ENCODE results near the gene SLC35F6.

DNA sequence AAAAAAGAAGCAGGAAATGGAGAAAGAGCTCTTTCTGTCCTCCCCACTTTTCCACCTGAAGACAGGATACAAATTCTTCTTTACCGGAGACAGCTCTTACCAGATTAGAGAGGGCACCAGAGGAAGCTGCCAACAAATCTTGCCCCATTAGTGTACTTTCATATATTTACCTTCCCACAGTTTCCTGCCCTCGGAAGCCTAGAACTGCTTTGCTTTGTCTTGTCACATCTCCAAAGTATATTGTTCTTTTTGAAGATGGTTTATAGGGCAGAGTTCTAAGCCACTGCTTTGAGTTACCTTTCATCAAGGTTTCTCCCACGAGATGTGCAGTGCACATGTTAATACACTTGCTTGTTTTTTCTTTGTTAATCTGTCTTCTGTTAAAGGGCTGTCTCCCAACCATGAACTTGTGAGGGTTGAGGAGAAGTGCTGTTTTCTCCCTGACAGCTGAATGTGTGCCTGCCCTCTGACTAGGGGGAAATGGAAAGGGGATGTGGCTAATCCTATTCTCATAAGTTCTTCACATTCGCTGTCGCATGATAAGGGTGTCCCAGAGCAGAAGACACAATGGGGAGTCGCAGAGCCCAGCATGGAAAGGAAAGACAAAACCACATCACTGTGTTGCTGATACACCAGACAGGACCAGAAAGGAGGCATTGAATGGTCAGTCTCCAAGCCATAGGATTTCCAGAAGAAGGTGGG is 45.9 kb downstream of the SLC35F6 start:
- TF ChIP-seq, protein P1, sequence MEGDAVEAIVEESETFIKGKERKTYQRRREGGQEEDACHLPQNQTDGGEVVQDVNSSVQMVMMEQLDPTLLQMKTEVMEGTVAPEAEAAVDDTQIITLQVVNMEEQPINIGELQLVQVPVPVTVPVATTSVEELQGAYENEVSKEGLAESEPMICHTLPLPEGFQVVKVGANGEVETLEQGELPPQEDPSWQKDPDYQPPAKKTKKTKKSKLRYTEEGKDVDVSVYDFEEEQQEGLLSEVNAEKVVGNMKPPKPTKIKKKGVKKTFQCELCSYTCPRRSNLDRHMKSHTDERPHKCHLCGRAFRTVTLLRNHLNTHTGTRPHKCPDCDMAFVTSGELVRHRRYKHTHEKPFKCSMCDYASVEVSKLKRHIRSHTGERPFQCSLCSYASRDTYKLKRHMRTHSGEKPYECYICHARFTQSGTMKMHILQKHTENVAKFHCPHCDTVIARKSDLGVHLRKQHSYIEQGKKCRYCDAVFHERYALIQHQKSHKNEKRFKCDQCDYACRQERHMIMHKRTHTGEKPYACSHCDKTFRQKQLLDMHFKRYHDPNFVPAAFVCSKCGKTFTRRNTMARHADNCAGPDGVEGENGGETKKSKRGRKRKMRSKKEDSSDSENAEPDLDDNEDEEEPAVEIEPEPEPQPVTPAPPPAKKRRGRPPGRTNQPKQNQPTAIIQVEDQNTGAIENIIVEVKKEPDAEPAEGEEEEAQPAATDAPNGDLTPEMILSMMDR (IDR thresholded peaks at IDR 0.05): no peak
- no peak for TF ChIP-seq EZH2 (IDR thresholded peaks at IDR 0.05; ENCODE audit: borderline replicate concordance, insufficient read depth, low read depth, low read length, poor library complexity, severe bottlenecking)

Measured in B cell (primary cell).